GM21723 (cell line): ENCODE data around the gene FOXO6.

ENCODE experiments used
- ATAC-seq: cut with Tn5 transposase; IDR thresholded peaks from one replicate; pipeline ENCODE4 v1.9.1; 2021; ENCODE audit warnings: mild to moderate bottlenecking, moderate library complexity; ENCODE audit not compliant: unreplicated experiment

The FOXO6 gene

DNA sequence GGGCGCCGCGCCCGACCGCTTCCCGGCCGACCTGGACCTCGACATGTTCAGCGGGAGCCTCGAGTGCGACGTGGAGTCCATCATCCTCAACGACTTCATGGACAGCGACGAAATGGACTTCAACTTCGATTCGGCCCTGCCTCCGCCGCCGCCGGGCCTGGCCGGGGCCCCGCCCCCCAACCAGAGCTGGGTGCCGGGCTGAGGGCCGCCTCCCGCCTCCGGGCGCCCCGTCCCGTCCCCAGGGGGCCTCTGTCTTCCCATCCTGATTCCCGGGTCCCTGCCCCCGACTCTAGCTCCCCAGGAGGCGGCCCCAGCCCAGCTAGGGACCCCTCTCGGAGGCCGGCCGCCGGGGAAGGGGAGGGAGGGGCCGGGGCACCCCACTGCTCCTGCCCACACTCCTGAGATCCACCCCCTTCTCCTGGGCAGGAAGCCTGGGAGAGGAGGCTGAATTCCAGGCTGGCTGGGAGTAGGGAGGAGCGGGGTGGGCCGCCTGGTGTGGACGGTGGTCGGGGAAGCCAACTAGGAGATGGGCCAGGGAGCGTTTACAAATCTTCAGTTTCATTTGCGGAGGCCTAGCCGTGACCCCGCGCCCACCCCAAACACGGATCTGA is 21.4 kb downstream of the FOXO6 start:
- ATAC-seq = no peak

DNA sequence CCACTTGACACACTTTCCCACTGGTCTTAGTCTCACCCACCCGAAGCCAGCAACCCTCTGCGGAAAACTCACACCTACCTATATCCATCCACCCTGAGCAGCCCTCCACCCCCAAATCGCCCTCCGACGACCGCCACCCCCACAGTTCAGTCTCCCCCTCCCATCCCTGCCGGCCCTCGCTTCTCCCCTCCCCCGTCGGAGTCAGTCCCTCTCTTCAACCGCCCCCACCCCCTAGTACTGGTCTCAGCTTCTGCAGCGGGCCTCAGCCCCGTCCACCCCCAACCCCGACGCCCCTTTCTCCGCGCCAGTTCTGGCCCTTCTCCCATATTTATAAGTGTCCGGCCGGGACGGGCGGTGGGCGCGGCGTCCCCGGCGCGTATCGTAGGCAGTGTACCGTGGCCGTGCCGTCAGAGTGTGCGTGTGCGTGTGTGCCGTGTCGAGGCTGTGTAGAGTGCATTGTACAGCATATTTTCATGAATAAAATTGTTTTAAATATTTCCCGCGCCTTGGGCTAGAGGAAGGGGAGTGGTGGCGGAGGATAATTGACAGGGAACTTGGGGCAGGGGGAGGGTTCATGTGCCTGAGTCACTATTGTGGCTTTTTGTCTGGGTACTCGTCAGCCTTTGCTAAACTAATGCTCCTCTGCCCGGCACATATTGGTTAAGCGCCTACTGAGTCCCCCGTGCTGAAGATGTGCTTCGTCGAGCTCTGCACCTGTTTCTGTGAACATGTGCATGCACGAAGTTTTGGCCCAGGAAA is 22.0 kb downstream of the FOXO6 start:
- no peak for ATAC-seq

DNA sequence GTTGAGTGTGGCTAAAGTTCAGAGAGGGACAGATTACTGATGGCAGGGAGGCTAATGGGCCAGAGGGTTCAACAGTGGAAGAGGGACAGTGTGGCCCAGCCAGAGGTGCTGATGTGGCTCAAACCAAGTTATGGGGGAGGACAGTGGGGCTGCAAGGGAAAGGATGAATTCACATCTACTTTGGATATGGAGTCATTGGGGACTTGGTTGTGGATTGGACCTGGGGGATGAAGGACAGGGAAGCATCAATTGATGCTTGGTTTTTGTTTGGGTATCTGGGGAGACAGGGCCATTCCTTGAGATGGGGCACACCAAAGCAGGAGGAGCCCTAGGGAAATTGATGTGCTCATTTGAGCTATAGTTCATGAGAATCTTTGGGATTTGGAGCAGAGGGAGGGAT is 23.3 kb downstream of the FOXO6 start:
- no peak for ATAC-seq

DNA sequence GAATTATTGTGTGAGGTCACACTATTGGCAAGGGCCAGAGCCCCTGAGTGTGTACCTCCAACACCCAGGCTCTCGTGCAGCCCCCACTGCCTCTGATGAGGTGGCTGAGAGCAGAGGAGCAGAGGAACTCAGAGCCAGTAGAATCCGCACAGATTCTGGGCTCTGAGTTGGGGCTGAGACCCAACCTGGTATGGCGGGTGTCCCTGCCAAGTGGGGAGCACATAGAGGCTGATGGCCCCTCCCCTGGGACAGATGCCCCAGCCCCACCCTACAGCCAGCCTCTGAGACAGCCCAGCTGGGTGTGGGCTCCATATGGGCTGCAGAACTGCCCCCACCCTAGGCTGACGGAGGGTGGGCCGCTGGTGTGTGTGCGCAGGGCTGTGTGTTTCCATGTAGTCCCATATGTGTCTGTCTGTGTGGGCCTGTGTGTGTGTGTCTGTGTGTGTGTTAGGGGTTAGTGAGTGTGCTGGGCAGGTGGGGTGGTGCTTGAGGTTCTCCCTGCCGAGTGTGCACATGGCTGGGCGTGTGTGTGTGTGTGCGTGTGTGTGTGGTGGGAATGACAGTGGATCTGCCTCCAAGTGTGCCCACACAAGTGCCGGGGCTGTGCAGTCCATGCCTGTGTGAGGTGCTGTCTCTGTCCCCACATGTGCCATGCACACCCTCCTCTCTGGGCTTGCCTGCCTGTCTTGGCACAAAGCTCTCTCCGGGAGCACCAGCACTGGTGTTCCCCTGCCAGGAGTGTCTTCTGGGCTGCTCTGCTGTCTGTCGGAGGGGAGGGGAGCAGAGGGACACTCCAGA is 24.4 kb downstream of the FOXO6 start:
- ATAC-seq = no peak

DNA sequence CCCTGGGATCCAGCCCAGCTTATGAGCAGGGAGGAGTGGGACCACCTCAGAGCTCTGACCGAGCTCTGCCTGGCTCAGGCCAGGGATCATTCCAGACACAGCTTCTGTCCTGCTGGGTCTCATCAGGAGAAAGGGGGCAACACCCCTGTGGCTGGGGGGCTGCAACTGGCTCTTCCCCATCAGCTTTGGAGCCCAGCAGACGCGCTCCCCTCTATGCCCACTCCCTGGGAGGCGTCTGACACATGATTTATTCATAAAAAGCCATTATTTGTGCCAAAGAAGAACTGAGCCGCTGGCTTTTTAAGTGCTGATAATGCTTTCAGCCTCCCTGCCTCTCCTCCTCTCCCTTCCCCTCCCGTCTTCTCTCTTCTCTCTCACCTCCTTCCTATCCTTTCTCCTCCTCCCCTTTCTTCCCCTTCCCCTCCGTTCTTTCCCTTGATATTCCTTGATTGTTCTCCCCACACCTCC is 25.0 kb downstream of the FOXO6 start:
- ATAC-seq = no peak

DNA sequence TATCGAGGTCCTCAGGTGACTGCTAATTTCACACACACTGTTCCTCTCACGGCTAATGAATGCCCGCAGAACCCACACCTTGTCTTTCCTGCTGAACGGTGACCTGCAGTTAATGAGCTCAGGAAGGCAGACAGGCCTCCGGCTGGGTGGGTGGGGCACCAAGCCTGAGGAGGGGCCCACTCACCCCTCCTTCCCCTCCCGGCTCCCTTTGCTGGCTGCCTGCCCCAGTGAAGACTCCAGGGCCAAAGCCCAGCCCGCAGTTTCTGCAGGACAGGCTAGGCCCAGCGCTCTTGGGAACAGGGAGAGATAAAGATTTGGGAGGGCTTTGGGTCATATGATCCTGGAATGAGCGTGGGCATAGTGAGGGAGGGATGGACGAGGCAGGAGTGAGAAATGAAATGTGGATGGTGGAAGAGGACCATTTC is 26.4 kb downstream of the FOXO6 start:
- ATAC-seq = no peak

DNA sequence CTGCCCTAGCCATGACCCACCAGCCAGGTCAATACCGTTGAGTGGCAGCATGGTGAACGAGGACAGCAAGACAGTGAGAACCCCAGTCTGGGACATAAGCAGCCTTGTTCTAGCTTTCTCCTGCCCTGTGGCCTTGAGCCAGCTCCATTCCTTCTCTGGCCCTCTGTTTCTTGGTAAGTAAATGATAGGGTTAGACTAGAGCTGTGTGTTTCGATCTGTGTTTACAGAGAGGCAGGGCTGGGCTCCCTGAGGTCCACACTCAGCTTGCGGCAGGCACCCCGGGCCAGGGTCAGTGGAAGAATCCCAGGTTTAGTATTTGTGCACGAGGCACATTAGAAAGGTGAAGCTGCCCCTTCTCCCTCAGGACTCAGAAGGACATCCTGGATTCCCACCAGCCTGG is 27.3 kb downstream of the FOXO6 start:
- no peak for ATAC-seq

DNA sequence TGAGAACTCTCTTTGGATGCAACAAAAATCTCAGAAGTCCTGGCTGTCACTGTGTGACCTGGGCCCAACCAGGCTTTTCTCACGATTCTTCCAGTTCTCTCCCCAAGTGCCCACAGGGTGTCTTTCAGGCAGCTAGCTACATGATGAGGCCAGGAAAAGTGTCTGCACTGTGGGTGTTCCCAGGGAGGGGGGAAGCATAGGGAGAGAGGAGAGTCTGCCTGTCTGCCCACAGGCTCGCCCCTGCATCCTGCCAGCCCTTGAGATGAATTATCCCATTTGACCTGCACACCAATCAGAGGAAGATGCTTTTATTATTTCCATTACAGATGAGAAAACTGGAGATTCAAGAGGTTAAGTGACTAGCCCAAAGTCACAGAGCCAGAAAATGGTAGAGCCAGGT is 27.8 kb downstream of the FOXO6 start:
- no peak for ATAC-seq

DNA sequence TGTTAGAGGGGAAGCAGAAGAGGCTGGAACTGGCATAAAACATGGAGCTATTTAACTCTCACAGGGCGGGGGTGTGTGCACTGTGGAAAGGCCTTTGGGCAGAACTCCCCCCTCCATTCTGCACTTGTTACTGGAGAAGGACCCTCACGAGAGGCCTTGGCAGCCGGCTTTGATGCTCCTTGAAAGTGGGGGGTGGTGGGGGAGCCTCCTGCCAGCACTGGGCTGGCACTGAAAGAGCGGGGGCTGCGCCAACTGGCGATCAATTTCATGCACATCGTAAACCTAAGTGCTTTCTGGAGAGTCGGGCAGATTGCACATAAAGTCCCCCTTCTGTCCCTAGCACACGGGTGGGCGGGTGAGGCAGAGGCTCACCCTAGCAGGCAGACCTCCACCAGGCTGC is 28.9 kb downstream of the FOXO6 start:
- no peak for ATAC-seq

DNA sequence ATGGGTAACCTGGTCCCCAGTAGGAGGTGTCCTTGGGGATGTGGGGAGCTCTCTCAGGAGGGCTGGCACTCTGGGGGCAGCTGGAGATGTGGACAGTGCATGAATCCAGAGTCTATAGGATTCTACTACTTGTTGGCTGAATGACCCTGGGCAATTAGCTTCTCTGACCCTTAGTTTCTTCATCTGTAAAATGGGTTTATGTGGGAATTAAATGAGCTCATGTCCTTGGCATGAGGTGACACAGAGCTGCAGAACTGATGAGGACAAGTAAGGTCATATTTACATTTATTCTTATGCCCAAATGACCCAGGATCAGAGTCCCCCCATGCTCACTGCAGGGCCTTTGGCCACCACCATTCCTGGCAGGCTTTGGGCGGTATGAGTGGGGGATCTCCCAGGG is 29.3 kb downstream of the FOXO6 start:
- no peak for ATAC-seq

DNA sequence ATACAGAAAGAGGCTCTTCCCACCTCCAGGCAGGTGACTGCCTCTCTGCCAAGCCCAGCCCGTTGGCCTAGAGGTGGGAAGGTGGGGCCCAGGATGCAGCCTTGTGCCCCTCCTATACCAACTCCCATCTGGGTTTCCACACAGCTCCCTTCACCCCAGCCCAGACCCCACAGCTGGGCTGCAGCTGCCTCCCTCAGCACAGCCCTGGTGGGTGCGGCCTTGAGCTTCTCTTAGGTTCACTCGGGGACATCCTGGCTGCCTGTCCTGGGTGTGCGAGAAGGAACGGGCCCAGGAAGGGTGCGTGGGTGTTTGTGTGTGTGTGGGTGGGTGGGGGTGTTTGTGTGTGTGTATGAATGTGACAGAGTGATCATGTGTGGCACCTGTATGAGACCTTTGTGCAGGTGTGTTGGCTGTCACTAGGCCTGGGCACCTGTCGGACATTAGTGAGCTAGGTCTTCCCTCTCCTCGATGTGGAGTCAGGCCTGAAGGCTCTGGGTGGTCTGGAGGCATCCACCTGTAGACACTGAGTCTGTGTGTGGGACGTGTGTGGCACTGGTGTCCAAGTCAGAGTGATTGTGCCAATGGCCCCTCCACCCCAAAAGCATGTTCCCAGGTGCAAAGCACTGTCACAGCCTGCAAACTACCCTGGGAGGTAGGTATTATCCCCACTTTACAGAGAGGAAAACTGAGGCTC is 30.7 kb downstream of the FOXO6 start:
- ATAC-seq = no peak

DNA sequence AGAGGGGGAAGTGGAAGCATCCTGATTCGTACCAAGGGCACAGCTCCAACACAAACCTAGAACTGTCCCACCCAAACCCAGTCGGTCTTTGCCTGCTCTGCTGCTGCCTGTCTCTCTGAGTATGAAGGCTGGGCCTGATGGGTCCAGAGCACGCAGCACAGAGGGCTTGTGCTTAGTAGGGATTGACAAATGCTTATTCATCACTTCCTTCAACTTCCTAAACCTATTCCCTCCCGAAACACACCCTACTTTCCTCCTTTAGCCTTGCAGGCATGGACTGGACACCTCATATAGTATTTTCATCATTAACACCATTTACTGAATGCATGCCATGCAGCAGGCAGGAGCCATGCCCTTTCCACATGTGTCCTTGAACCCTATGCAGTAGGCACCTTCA is 31.3 kb downstream of the FOXO6 start:
- no peak for ATAC-seq

DNA sequence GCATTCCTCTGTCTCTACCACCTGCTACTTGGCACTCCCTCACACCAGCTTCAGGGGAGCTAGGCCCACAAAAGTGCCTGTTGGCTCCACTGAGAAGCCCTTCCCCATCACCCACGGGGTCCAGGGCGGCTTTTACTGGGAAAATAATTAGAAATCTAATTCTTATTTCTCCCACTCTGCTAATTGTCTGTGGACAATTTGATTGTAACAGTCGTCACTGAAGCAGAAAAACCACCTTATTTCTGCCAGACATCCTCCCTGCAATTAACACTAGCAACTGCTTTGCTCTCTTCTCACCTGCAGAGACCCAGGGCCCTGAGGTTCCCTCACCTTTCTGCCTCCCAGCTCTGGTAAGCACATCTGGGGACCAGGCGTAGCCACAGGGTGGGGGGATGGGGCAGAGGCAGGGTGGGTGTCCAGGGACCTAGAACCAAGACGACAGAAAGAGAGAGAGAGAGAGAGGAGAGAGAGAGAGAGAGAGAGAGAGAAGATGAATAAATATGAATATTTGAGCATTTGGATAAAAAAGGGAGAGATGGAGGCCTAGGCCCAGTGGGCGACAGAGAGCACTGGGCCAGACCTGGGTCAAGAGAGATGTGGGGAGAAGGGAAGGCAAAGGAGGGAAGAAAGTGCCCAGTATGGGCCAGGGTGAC is 32.6 kb downstream of the FOXO6 start:
- no peak for ATAC-seq

DNA sequence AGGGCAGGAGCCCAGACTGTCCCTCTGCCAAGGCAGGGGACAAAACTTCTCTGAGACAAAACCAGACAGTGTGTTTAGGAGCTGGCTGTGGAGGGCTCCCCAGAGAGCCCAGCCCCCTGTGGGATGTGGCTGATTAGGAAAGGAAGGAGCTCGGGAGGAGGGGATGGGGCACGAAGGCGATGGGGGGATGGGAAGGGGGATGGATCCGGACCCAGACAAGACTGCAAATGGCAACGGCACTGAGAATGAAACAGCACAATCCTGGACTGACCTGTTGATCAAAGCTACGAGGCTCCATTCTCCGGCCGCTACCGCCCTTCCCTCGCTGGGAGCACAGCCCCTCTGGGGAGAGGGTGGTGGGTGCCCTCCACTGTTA is 33.1 kb downstream of the FOXO6 start:
- ATAC-seq = no peak

DNA sequence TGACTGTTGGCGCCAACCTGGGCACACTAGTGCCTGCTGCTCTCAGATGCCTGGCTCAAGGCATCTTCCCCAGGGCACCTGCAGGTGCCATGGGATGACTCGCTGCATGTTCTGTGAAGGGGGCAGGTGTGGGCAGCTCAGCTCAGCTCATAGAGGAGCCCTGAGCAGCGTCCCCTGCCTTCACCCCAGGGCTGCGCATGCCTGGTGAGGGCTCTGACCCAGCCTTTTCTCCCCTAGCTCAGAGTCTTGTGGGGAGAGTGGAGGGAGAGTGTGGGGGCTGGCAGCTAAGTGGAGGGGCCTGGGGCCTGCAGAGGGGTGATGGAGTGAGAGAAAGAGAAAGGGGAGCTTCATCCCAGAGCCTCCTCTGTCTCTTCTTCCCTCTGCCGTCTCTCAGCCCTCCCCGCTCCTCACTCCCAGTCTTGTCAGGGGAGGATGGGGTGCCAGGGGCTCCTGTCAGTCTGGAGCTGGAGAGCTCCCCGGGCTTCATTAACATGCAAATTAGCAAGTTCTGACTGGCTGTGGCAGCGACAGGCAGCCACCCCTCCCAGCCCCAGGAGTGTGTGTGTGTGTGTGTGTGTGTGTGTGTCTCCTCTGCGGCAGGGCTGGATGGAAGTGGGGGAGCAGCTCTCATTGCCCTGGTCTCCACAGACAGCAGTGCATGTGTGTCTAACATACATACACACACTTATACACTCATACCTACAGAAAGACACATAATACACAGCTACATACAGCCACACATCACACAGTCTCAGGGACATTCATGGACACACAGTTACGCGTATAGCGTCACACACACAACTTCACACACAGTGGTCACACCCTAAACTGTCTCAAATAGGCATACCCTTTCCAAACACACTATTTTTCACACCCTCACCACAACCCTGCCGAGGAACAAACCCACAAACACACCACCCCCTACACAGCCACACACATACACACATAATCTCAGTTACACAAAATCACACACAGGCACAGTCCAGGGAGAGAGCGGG is 34.0 kb downstream of the FOXO6 start:
- ATAC-seq = no peak

DNA sequence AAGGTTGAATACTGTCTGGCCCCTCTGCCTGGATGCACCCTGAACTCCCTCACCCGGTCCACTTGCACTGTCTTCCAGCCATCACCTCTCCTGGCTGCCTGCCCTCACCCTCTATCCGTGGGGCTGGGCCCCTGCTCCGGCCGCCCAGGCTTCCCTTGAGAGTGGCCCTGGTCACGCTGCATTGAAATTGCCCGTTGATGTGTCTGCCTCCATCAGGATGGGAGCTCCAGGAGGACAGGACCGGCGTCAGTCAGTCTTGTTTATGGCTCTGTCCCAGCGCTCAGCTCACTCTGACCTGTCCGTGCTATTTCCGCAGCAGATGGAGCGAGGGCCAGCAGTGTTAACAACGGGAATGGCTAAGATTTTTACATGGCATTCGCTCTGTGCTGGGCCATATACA is 34.9 kb downstream of the FOXO6 start:
- no peak for ATAC-seq

DNA sequence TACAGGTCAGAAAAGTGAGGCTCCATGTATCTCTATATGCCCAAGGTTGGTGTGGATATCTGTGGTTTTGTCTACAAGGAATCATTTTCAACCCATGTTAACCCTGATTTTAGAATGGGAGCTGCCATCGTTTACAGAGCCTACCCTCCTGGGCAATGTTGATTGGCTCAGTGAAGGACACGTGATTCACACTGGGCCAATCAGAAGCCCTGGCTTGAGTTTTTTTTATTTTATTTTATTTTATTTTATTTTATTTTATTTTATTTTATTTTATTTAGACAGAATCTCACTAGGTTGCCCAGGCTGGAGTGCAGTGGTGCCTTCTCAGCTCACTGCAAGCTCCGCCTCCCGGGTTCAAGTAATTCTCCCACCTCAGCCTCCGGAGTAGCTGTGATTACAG is 35.8 kb downstream of the FOXO6 start:
- no peak for ATAC-seq

DNA sequence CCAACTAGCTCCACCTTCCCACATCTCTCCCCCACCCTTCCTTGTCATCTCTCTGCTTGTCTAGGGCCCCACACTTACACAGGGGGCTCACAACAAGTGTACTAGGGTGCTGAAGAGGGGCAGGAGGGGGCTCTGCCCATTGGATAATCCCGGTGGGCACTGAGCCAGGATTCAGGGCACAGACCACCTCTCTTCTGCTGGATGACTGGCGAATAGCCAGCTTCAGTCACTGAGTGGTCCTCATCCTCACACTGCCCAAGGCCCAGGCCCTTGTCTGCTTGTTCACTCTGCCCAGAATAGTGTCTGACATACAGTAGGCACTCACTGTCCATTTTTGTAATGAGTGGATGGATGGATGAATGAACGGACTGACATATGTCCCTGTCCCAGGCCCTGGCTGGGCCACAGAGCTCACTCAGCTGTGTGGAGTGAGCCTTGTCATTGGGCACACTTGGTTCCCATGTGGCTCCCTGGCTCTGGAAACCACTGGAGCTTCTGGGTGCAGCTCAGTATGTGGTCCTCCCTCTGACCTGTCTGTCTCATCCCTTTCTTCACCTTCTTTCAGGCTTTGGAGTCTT is 36.6 kb downstream of the FOXO6 start:
- no peak for ATAC-seq

DNA sequence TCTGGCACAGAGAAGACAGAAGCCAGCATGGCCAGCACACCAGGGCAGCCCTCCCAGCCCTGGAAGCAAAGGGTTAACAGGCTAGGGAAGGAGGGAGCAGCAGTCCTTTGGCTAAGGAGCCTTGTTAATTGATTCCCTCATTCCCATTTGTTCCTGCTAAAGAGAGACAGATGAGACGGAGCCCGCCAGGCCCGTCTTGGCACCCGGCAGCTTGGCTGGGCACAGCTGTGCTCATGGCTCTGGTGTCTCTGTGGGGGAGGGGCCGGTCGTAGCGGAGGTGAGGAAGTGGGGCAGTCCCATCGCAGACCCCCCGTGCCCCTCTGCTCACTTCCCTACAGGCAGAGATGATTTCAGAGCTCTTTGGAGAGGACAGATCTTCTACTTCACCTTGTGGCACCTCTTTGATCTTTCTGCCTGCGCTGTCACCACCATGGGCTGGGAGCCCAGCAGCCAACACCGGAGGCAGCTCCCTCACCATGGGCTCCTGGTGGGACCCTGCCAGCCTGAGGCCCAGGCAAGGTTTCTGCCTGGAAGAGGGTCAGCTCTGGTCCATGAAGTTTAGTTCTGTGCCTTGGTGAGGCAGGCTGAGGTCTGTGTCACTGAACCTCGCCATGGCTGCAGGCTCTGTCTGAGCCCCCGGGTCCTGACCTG is 38.0 kb downstream of the FOXO6 start:
- ATAC-seq = no peak
